Measurements from ENCODE around the gene SSH3. TPM values are rescaled to one million over a fixed set of nuclear protein-coding genes. Genes with fewer than 3 reads are reported as not detected.

SSH3 gene
- total and polyA plus RNA-seq, 2 of the 8 experiments (the other 6 are each of a cell fraction or from before 2014, with no cell fraction given), result 16.9 to 19.8 TPM

DNA sequence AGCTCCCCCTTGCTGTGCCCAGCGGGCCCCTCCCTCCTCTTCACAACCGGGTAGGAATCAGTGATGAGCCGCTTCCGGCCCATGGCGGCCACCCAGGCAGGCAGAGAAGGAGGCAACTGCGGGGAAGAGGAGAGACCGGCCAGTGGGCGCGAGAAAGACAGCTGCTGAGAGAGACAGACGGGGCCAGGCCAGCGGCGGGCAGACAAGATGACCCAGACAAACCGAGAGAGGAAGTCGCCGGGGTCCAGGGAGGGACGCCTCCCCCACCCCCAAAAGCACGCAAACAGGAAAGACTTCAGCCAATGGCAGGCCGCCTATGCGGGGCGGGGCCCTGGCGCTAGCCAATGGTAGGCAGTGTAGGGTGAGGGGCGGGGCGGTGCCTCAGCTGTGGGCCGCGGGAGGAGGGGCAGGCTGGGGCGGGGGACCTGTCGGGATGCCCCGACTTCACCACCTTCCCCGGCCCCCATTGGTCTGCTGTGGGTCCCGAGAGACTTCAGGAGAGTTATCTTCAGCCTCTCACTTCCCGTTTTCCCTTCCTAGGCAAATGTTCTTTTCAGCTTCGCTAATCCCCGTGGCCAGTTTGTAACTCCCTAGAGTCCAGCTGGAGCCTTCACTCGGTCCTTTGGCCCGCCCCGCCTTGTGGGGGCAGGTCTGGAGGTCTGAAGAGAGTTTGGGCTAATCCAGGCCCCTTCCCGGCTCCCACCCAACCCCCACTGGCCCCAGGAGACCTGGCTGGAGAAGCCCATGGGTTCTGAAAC is 50.2 kb downstream of the SSH3 start, which contains the start of gene POLD4 (continued):
- TF ChIP-seq NANOG (IDR thresholded peaks at IDR 0.05; ENCODE audit: insufficient read depth, low read depth, low read length, poor library complexity, severe bottlenecking) (peak; percentile 1), CHD2 (IDR thresholded peaks at IDR 0.05; ENCODE audit: low read length) (peak; percentile 72), HDAC2 (IDR thresholded peaks at IDR 0.05; ENCODE audit: borderline replicate concordance in 1 of 2, low read depth in 2 of 2, low read length in 2 of 2) (0 out of 4 replicates have a peak, but pooled peaks of 1 of the 2 experiments have one; percentile 26), BRCA1 (IDR thresholded peaks at IDR 0.05; ENCODE audit: low read depth, low read length) (peak; percentile 51), SRF (IDR thresholded peaks at IDR 0.05; ENCODE audit: low read depth, low read length) (no peak), TBP (IDR thresholded peaks at IDR 0.05; ENCODE audit: low read depth, low read length) (peak; percentile 41; the same call in 1 of the 2 replicates), ASH2L (IDR thresholded peaks at IDR 0.05; ENCODE audit: low read length) (peak; percentile 54), CBX5 (IDR thresholded peaks at IDR 0.05; ENCODE audit: low read depth, low read length) (no peak), CREB1 (IDR thresholded peaks at IDR 0.05) (0 out of 2 replicates have a peak, but pooled peaks have one; percentile 43), TAF1 (IDR thresholded peaks at IDR 0.05; ENCODE audit: low read depth, low read length) (peak; percentile 66; the same call in 1 of the 2 replicates), SAP30 (IDR thresholded peaks at IDR 0.05; ENCODE audit: insufficient read depth, insufficient replicate concordance, low read length) (no peak)
